Motor neuron (in vitro differentiated cells): ENCODE measurements around the gene TRIM71. TPM values are rescaled to one million over a fixed set of nuclear protein-coding genes. Genes with fewer than 3 reads are reported as not detected.
A peak's percentile ranks its signal among the peaks of the same experiment; 100 is the strongest.

Experiments
- ATAC-seq, 8 experiments: fragments of 200-7000 bp; cut with Tn5 transposase; replicated peaks in 6 of 8; 2 replicates each; pipeline ENCODE4 v1.8.0; 2021; ENCODE audit warnings: mild to moderate bottlenecking in 8 of 8, moderate library complexity in 8 of 8
- H3K27ac ChIP-seq, 2 donors: fragments of 250-450 bp; sonication (Bioruptor Pico); 2 replicates each; pipeline ENCODE4 v1.9.0; 2021; ENCODE audit warnings: antibody characterized with exemption in 2 of 2, mild to moderate bottlenecking in 2 of 2, moderate library complexity in 1 of 2
- H3K4me1 ChIP-seq, 2 donors: fragments of 250-450 bp; sonication (Bioruptor Pico); replicated peaks in 1 of 2; 2 replicates each; pipeline ENCODE4 v1.6.1; 2021; ENCODE audit warnings: antibody characterized with exemption in 2 of 2, mild to moderate bottlenecking in 2 of 2, moderate library complexity in 1 of 2
- H3K4me3 ChIP-seq, 5 donors: fragments of 250-450 bp; sonication (Bioruptor Pico); 2 replicates each; pipeline ENCODE4 v1.9.0; 2021; ENCODE audit warnings: antibody characterized with exemption in 5 of 5, mild to moderate bottlenecking in 5 of 5, moderate library complexity in 4 of 5
- WGBS, 10 experiments: fragments of 450-650 bp; shearing (Covaris generic); methylation state at CpG; one replicate each; pipeline ENCODE4 v1.0.0; 2022; 5-methylcytosine and 5-hydroxymethylcytosine counted together
- in situ Hi-C, 9 experiments: fragments of 400-800 bp; cut with MboI; loops; one replicate each; pipeline ENCODE4 v1.15.0; 2021; ENCODE audit warnings: low sequenced_read_pairs in 9 of 9, low pct_unique_long_range_greater_than_20kb in 2 of 9; ENCODE audit not compliant: unreplicated experiment in 9 of 9
- total RNA-seq, 8 experiments: library from RNA; unstranded; fragments of 300-600 nt; gene quantifications; 2 replicates each; pipeline versions ENCODE4 v1.2.3 to v1.2.4, GENCODE V29; 2022

The TRIM71 gene
- total RNA-seq, 8 experiments from 2014 or later, result 0.07 to 56.4 (median 3.7) TPM

DNA sequence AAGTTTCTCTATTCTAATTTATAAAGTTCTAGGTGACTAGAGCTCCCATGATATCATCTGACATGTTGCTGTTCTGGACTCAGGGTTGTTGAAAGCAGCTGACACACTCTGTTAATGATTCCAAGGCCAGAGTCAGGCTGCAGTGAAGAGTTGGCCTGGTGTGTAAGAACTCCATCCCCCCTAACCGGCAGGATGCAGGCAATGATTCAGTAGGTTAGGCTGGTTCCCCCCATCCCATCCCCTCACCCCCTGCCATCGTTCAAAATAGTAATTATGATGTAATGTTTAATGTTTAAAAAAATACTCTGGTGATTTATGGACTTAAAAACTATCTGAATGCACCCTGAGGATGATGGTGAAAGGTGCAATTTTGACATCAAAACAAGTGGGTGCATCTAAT lies 4.6 kb upstream of the TRIM71 start:
- in situ Hi-C loops, result no loop called here
- no peak overlapping the region for H3K4me3 ChIP-seq
- peak in 1 of 8 experiments; percentile 5 for ATAC-seq
- H3K4me1 ChIP-seq, result peaks cover 21 to 29% of the 10 kb centered on the region in 2 donors
- no peak overlapping the region for H3K27ac ChIP-seq
- WGBS, 10 experiments, result 0 to 14% (median 8%) methylated on average over 1 to 2 of the region's 2 CpGs; no CpG with 5 or more reads in 5 of the 10 experiments

GRCh38 chr3:32814361-32814760 lies 3.4 kb upstream of the TRIM71 start:
- 14 to 73% (median 36%) methylated on average over 2 to 6 of the region's 6 CpGs for WGBS, 10 experiments
- no peak for ATAC-seq
- Histone ChIP-seq H3K4me3 (no peak overlapping the region), H3K4me1 (peaks cover 21 to 29% of the 10 kb centered on the region in 2 donors), H3K27ac (peak overlapping the region in 1 of 2 donors; percentile 35)
- in situ Hi-C loops, result no loop called here

- peak overlapping the region; percentile 89 to 95 for H3K27ac ChIP-seq
- no peak for ATAC-seq
- 0 to 83% (median 10%) methylated on average over 1 to 9 of the region's 21 CpGs; no CpG with 5 or more reads in 4 of the 10 experiments for WGBS, 10 experiments
- in situ Hi-C loops, result no loop called here
- H3K4me1 ChIP-seq, result peaks cover 26 to 29% of the 10 kb centered on the region in 2 donors
- H3K4me3 ChIP-seq, result peak overlapping the region; percentile 42 to 62 (median 52)
These were observed 1.9 kb upstream of the TRIM71 start for GRCh38 chr3:32815841-32816438.

DNA sequence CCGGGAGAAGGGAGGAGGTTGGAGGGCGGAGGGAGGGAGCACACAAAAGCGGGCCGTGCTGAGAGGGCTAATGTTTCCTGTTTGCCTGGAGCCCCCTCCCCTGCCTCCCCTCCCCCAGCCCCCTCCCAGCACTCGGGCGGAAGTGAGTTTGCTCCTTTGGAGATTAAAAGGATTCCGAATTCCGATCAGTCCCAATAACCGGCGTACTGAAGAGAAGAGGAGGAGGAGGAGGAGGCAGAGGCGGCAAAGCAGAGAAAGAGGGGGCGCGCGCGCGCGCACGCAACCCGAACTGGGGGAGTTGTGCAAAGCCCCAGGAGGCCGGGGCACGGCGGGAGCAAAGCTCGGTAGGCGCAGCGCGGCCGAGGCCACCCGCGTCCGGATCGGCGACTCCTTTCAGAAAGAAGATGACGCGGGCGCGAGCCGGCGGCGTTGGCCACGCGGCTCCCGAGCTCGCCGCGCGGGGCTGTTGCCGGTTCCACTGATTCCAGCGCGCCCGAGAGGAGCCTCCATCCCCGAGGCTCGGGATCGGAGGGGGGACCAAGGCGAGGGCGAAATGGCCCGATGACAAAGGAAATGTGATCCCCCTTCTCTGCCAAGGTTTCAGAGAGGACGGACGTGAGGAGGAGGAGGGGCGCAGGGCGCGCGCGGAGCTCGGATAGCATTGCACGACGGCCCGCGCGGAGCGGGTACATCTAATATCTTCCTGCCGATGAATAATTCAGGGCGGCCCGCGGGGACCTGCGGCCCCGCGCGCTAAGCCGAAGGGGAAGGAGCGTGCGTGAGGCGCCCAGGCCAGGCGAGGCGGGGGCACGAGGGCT lies 1.1 kb upstream of the TRIM71 start:
- peak overlapping the region; percentile 89 to 95 for H3K27ac ChIP-seq
- peaks cover 29% of the 10 kb centered on the region in 2 donors for H3K4me1 ChIP-seq
- peak overlapping the region; percentile 42 to 62 (median 52) for H3K4me3 ChIP-seq
- in situ Hi-C loops, result no loop called here
- WGBS, 10 experiments, result 0 to 8% (median 0%) methylated on average over 1 to 25 of the region's 85 CpGs; no CpG with 5 or more reads in 6 of the 10 experiments
- peak; percentile 10 to 78 (median 42) for ATAC-seq

- in situ Hi-C loops, result no loop called here
- ATAC-seq, result peak in 6 of 8 experiments; percentile 43 to 84 (median 82)
- peaks cover 30 to 34% of the 10 kb centered on the region in 2 donors for H3K4me1 ChIP-seq
These were observed 590 bp upstream of the TRIM71 start for GRCh38 chr3:32817257-32817557.

DNA sequence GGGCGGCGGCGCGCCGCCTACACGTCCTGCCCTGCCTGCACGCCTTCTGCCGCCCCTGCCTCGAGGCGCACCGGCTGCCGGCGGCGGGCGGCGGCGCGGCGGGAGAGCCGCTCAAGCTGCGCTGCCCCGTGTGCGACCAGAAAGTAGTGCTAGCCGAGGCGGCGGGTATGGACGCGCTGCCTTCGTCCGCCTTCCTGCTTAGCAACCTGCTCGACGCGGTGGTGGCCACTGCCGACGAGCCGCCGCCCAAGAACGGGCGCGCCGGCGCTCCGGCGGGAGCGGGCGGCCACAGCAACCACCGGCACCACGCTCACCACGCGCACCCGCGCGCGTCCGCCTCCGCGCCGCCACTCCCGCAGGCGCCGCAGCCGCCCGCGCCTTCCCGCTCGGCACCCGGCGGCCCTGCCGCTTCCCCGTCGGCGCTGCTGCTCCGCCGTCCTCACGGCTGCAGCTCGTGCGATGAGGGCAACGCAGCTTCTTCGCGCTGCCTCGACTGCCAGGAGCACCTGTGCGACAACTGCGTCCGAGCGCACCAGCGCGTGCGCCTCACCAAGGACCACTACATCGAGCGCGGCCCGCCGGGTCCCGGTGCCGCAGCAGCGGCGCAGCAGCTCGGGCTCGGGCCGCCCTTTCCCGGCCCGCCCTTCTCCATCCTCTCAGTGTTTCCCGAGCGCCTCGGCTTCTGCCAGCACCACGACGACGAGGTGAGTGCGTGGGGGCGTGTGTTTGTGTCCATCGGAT lies 602 bp downstream of the TRIM71 start:
- H3K27ac ChIP-seq, result peak overlapping the region; percentile 89 to 95
- in situ Hi-C loops, result no loop called here
- ATAC-seq, result peak in 3 of 8 experiments; percentile 0 to 45 (median 31)
- H3K4me1 ChIP-seq, result peaks cover 29 to 46% of the 10 kb centered on the region in 2 donors
- WGBS, 10 experiments, result 0 to 12% (median 0%) methylated on average over 1 to 42 of the region's 111 CpGs; no CpG with 5 or more reads in 6 of the 10 experiments
- peak overlapping the region; percentile 42 to 62 (median 52) for H3K4me3 ChIP-seq

More at GRCh38 chr3:32817257-32817557, 590 bp upstream of the TRIM71 start:
- peak overlapping the region; percentile 42 to 62 (median 52) for H3K4me3 ChIP-seq
- 0% methylated on average over 6 of the region's 49 CpGs; no CpG with 5 or more reads in 8 of the 10 experiments for WGBS, 10 experiments
- peak overlapping the region; percentile 89 to 95 for H3K27ac ChIP-seq

DNA sequence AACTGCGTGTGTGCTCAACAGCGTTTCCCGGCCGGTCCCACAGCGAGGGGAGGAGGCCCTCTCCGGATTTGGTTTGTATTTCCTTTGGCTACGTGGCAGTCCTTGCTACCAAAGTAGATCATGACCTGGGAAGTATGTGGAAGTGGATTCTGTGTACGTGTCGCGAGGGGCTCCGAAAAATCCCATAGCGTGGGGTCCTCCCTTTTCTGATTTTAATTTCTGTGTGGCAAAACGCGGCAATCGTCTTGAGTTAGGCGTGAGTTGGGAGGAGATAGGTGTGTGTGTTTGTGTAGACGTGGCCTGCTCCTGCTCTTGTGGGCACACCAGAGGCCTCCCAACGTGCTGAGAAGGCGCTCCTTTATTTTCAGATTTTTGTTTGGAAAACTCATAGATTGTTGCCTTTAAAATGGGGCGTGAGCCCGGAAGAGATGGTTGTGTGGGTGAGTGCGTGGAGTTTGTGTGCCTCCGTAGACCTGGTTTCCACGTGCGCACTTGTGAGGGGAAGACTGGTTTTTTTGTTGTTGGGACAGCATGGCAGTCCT lies 1.2 kb downstream of the TRIM71 start:
- H3K27ac ChIP-seq, result peak overlapping the region in 1 of 2 donors; percentile 95
- in situ Hi-C loops, result no loop called here
- peaks cover 23 to 44% of the 10 kb centered on the region in 2 donors for H3K4me1 ChIP-seq
- H3K4me3 ChIP-seq, result peak overlapping the region; percentile 42 to 62 (median 52)
- 0 to 66% (median 10%) methylated on average over 4 to 10 of the region's 25 CpGs; no CpG with 5 or more reads in 3 of the 10 experiments for WGBS, 10 experiments
- no peak for ATAC-seq

- Histone ChIP-seq H3K4me3 (peak overlapping the region; percentile 42 to 62 (median 52)), H3K4me1 (peaks cover 17 to 37% of the 10 kb centered on the region in 2 donors), H3K27ac (no peak overlapping the region)
- ATAC-seq, result no peak
- in situ Hi-C loops, result no loop called here
- 0 to 80% (median 18%) methylated on average over 1 to 27 of the region's 41 CpGs; no CpG with 5 or more reads in 2 of the 10 experiments for WGBS, 10 experiments
These were observed 2.0 kb downstream of the TRIM71 start for GRCh38 chr3:32819551-32820348.

DNA sequence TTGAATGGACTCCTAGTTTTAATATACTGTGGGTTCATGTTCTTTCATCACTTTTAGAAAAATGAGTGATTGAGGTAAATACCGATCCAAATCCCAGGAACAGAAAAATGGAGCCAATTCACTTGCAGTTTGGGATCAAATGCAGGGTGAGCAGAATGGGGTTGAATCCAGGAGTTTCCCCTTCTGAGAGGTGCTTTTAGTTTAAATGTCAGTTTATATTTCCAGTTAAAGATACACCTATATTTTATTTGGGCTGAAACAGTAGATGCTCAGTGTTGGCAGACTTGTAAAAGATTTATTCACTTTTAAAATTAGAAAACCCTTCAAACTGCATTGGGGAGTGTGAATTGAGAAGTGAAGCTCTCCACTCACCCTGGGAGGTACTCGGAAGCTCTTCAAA lies 2.6 kb downstream of the TRIM71 start:
- H3K27ac ChIP-seq, result no peak overlapping the region
- in situ Hi-C loops, result no loop called here
- H3K4me3 ChIP-seq, result peak overlapping the region; percentile 42 to 62 (median 52)
- no peak for ATAC-seq
- WGBS, 10 experiments, result 0 to 84% (median 33%) methylated on average over 1 to 2 of the region's 2 CpGs; no CpG with 5 or more reads in 1 of the 10 experiments
- peaks cover 10 to 31% of the 10 kb centered on the region in 2 donors for H3K4me1 ChIP-seq

- Histone ChIP-seq H3K4me3 (peak overlapping the region; percentile 42 to 62 (median 52)), H3K27ac (no peak overlapping the region), H3K4me1 (peaks cover 6 to 24% of the 10 kb centered on the region in 2 donors)
- ATAC-seq, result no peak
- in situ Hi-C loops, result no loop called here
- WGBS, 10 experiments, result 0 to 70% (median 14%) methylated on average over 2 to 8 of the region's 12 CpGs
These were observed 3.3 kb downstream of the TRIM71 start for GRCh38 chr3:32820971-32821685.

- ATAC-seq, result peak in 6 of 8 experiments; percentile 16 to 28 (median 19)
- Histone ChIP-seq H3K27ac (no peak overlapping the region), H3K4me3 (peak overlapping the region; percentile 42 to 62 (median 52)), H3K4me1 (peaks cover 6 to 24% of the 10 kb centered on the region in 2 donors)
- 0 to 80% (median 15%) methylated on average over 1 to 15 of the region's 44 CpGs; no CpG with 5 or more reads in 2 of the 10 experiments for WGBS, 10 experiments
- in situ Hi-C loops, result no loop called here
These were observed 4.0 kb downstream of the TRIM71 start for GRCh38 chr3:32821686-32822296.
